ENCODE results near the gene ITSN1.

- TF ChIP-seq SP1 (IDR thresholded peaks at IDR 0.05), result no peak
- TF ChIP-seq TAF1 (conservative IDR thresholded peaks at IDR 0.05), result no peak
- no peak for TF ChIP-seq CTCF (IDR thresholded peaks at IDR 0.05; ENCODE audit: low read depth, low read length, missing input control)
- TF ChIP-seq JUND (IDR thresholded peaks at IDR 0.05), result no peak
- TF ChIP-seq HNF4A (conservative IDR thresholded peaks at IDR 0.05), result no peak
- no peak for TF ChIP-seq NR2F2 (IDR thresholded peaks at IDR 0.05)
- no peak for TF ChIP-seq ZBTB33 (IDR thresholded peaks at IDR 0.05)
- TF ChIP-seq RAD21 (IDR thresholded peaks at IDR 0.05), result no peak
- no peak for TF ChIP-seq EGR1 (IDR thresholded peaks at IDR 0.05; ENCODE audit: low read depth in 2 of 2)
- TF ChIP-seq GABPA (IDR thresholded peaks at IDR 0.05 in 1 of 2, conservative IDR thresholded peaks at IDR 0.05 in 1 of 2), result no peak
Measured at GRCh38 chr21:33871171-33871570, 228.9 kb downstream of the ITSN1 start.

All from liver (tissue), 3 donors.